H9 (cell line): ENCODE data around the gene LMF2. TPM values are rescaled to one million over a fixed set of nuclear protein-coding genes. Genes with fewer than 3 reads are reported as not detected.

Experiments used
- DNase-seq: peaks from one replicate; pipeline ENCODE4 v3.0.0-alpha.2; 2017
- H2AFZ ChIP-seq: one replicate; pipeline ENCODE4 v1.6.1; 2013; ENCODE audit warnings: mild to moderate bottlenecking, low read length, control low read depth, moderate library complexity
- H2AK5ac ChIP-seq: 2 replicates; pipeline ENCODE4 v1.6.1; 2013; ENCODE audit warnings: low read length, control low read depth, mixed read lengths; ENCODE audit not compliant: insufficient read length
- H2BK120ac ChIP-seq: one replicate; pipeline ENCODE4 v1.6.1; 2013; ENCODE audit warnings: low read depth, mild to moderate bottlenecking, low read length, control low read depth, inconsistent platforms; ENCODE audit not compliant: poor library complexity, severe bottlenecking
- H2BK12ac ChIP-seq: 2 replicates; pipeline ENCODE4 v1.6.1; 2013; ENCODE audit warnings: low read length, control low read depth, mixed read lengths, low read depth; ENCODE audit not compliant: insufficient read length
- H2BK15ac ChIP-seq: 2 replicates; pipeline ENCODE4 v1.6.1; 2013; ENCODE audit warnings: low read depth, low read length, control low read depth
- H2BK20ac ChIP-seq: one replicate; pipeline ENCODE4 v1.6.1; 2013; ENCODE audit warnings: low read depth, mild to moderate bottlenecking, low read length, control low read depth, inconsistent platforms; ENCODE audit not compliant: poor library complexity, severe bottlenecking
- H2BK5ac ChIP-seq: 2 replicates; pipeline ENCODE4 v1.6.1; 2013; ENCODE audit warnings: low read length, control low read depth, mixed read lengths; ENCODE audit not compliant: insufficient read length
- H3K14ac ChIP-seq: 2 replicates; pipeline ENCODE4 v1.6.1; 2013; ENCODE audit warnings: low read length, control low read depth; ENCODE audit not compliant: insufficient read depth
- H3K18ac ChIP-seq: 2 replicates; pipeline ENCODE4 v1.6.1; 2013; ENCODE audit warnings: low read depth, mild to moderate bottlenecking, mixed read lengths, low read length, control low read depth; ENCODE audit not compliant: insufficient read length
- H3K23ac ChIP-seq: 2 replicates; pipeline ENCODE4 v1.6.1; 2013; ENCODE audit warnings: low read length, control low read depth, mixed read lengths, low read depth; ENCODE audit not compliant: insufficient read length
- H3K23me2 ChIP-seq: 2 replicates; pipeline ENCODE4 v1.6.1; 2013; ENCODE audit warnings: low read depth, mild to moderate bottlenecking, mixed read lengths, low read length, control low read depth; ENCODE audit not compliant: insufficient read length, poor library complexity, severe bottlenecking
- H3K27ac ChIP-seq: 2 replicates; pipeline ENCODE4 v1.5.1; 2013; ENCODE audit warnings: low read length, control low read depth, mixed read lengths, low read depth; ENCODE audit not compliant: insufficient read length
- H3K27me3 ChIP-seq: 2 replicates; pipeline ENCODE4 v1.6.1; 2013; ENCODE audit warnings: low read length, control low read depth, inconsistent platforms; ENCODE audit not compliant: insufficient read depth
- H3K4ac ChIP-seq: 2 replicates; pipeline ENCODE4 v1.6.1; 2013; ENCODE audit warnings: low read depth, mild to moderate bottlenecking, control low read depth, inconsistent platforms, low read length, moderate library complexity
- H3K4me1 ChIP-seq: 2 replicates; pipeline ENCODE4 v1.6.1; 2013; ENCODE audit warnings: low read length, control low read depth, inconsistent platforms; ENCODE audit not compliant: insufficient read depth
- H3K4me2 ChIP-seq: 2 replicates; pipeline ENCODE4 v1.6.1; 2013; ENCODE audit warnings: low read length, control low read depth, mixed read lengths; ENCODE audit not compliant: insufficient read length, insufficient read depth
- H3K56ac ChIP-seq: 2 replicates; pipeline ENCODE4 v1.6.1; 2013; ENCODE audit warnings: low read depth, mild to moderate bottlenecking, mixed read lengths, low read length, control low read depth; ENCODE audit not compliant: insufficient read length
- H3K79me1 ChIP-seq: 2 replicates; pipeline ENCODE4 v1.6.1; 2013; ENCODE audit warnings: low read depth, mild to moderate bottlenecking, moderate library complexity, low read length, control low read depth, inconsistent platforms; ENCODE audit not compliant: insufficient read depth, poor library complexity, severe bottlenecking
- H3K79me2 ChIP-seq: 2 replicates; pipeline ENCODE4 v1.6.1; 2013; ENCODE audit warnings: low read length, control low read depth, inconsistent platforms; ENCODE audit not compliant: insufficient read depth
- H3K9ac ChIP-seq: 2 replicates; pipeline ENCODE4 v1.6.1; 2013; ENCODE audit warnings: low read length, control low read depth, mixed read lengths; ENCODE audit not compliant: insufficient read length; ENCODE audit errors: extremely low read depth
- H3K9me3 ChIP-seq: one replicate; pipeline ENCODE4 v1.6.1; 2013; ENCODE audit warnings: low read depth, low read length, inconsistent platforms; ENCODE audit not compliant: control insufficient read depth
- H3T11ph ChIP-seq: one replicate; pipeline ENCODE4 v1.6.1; 2013; ENCODE audit warnings: mild to moderate bottlenecking, low read length, control low read depth, inconsistent platforms
- H4K20me1 ChIP-seq: one replicate; pipeline ENCODE4 v1.6.1; 2013; ENCODE audit not compliant: control insufficient read depth, insufficient read length, insufficient read depth
- H4K5ac ChIP-seq: 2 replicates; pipeline ENCODE4 v1.6.1; 2013; ENCODE audit warnings: low read depth, mild to moderate bottlenecking, mixed read lengths, low read length, control low read depth; ENCODE audit not compliant: insufficient read length
- H4K8ac ChIP-seq: replicated peaks from 2 replicates; pipeline ENCODE4 v1.6.1; 2013; ENCODE audit warnings: low read length, control low read depth, mixed read lengths, low read depth; ENCODE audit not compliant: insufficient read length
- H4K91ac ChIP-seq: 2 replicates; pipeline ENCODE4 v1.6.1; 2013; ENCODE audit warnings: low read depth, mild to moderate bottlenecking, moderate library complexity, mixed read lengths, low read length, control low read depth; ENCODE audit not compliant: insufficient read length
- H3K27ac Mint-ChIP-seq, 3 experiments: 2 replicates in 2 of 3; 3 replicates in 1 of 3; pipeline ENCODE4 v1.8.0; 2020 to 2021; ENCODE audit warnings: mixed read lengths in 3 of 3, mild to moderate bottlenecking in 1 of 3, moderate library complexity in 1 of 3
- H3K27me3 Mint-ChIP-seq: 2 replicates; pipeline ENCODE4 v1.8.0; 2021; ENCODE audit warnings: low read depth, mild to moderate bottlenecking, moderate library complexity, mixed read lengths
- H3K36me3 Mint-ChIP-seq, 3 experiments: 2 replicates in 2 of 3; 3 replicates in 1 of 3; pipeline ENCODE4 v1.8.0; 2020 to 2021; ENCODE audit warnings: low read depth in 3 of 3, mixed read lengths in 3 of 3; ENCODE audit not compliant: insufficient read depth in 1 of 3
- H3K4me1 Mint-ChIP-seq, 2 experiments: 2 replicates each; pipeline ENCODE4 v1.8.0; 2020; ENCODE audit warnings: mixed read lengths in 2 of 2
- H3K4me3 Mint-ChIP-seq, 2 experiments: 2 replicates in 1 of 2; 3 replicates in 1 of 2; pipeline ENCODE4 v1.8.0; 2020 to 2021; ENCODE audit warnings: mild to moderate bottlenecking in 2 of 2, mixed read lengths in 2 of 2, moderate library complexity in 1 of 2
- H3K9me3 Mint-ChIP-seq, 2 experiments: 2 replicates in 1 of 2; 3 replicates in 1 of 2; pipeline ENCODE4 v1.8.0; 2020; ENCODE audit warnings: mild to moderate bottlenecking in 2 of 2, mixed read lengths in 2 of 2, moderate library complexity in 1 of 2
- WGBS: extraction: QIAGEN DNeasy Blood & Tissue Kit; methylation state at CpG from one replicate; pipeline ENCODE4 v1.1.7; 2013; ENCODE audit warnings: missing lambda C conversion rate, low lambda C conversion rate, mixed read lengths; ENCODE audit not compliant: insufficient read length; ENCODE audit errors: extremely low coverage; 5-methylcytosine and 5-hydroxymethylcytosine counted together
- total RNA-seq: library from RNA; stranded (reverse); gene quantifications from 2 replicates; pipeline ENCODE4 v1.2.1, GENCODE V29; 2021
- TF ChIP-seq, protein P1 (sequence below): fragments of 200-600 bp; sonication (generic); conservative IDR thresholded peaks from 3 replicates; pipeline ENCODE4 v1.8.0; 2021; ENCODE audit warnings: antibody characterized with exemption, mild to moderate bottlenecking

LMF2 gene
- total RNA-seq, 1 experiment from 2014 or later, result 43.6 TPM

DNA sequence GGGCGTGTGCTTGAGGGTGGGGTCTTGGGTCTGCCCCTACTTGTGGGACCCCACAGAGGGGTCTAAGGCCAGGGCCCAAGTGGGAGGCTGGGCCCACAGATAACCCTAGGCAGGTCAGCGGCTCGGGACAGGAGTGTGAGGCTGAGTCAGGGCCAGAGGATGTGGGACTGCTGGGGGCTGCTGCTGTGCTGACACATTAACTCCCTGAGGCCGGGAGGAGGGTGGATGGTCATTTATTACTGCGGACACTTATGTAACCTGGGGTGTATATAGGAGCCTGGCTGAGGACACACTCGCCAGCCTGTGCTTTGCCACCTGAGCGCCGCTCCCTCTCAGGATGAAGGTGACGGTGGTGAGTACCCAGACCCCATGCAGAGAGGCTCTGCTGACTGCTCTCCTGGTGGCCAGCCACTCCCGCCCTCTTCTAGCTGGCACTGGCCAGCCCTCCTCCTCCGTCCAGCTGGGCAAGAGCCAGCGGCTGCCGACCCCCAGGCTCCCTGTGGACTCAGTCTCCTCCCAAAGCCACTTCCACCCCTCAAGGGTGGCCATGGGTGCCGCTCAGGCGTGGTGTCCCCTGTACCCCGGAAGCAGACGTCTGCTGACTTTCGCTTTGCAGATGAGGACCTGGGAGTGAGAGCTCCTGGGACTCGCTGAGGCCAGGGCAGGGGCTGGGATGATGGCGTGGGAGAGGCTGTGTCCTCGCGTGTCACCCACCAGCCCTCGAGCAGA lies 20.8 kb downstream of the LMF2 start, which contains the start of gene MIOX:
MIOX (plus strand) TSS at position 299 of the 729 bp plus-strand sequence; CDS start at position 338, 39 bp downstream.
- Histone ChIP-seq H2BK12ac (no peak within 1 kb of the TSS), H3K4me1 (no peaks in the 10 kb centered on the region), H2AFZ (no peak within 1 kb of the TSS), H3K27ac (no peak within 1 kb of the TSS), H3K23ac (no peak within 1 kb of the TSS), H2AK5ac (no peak within 1 kb of the TSS), H4K91ac (no peak within 1 kb of the TSS), H3K4ac (no peak within 1 kb of the TSS), H3T11ph (no peak within 1 kb of the TSS), H3K9me3 (no peaks in the 10 kb centered on the region), H4K20me1 (no peaks in the 10 kb centered on the region), H3K27me3 (no peaks in the 10 kb centered on the region), H3K23me2 (no peaks in the 10 kb centered on the region), H3K4me2 (no peak within 1 kb of the TSS), H3K18ac (no peak within 1 kb of the TSS), H4K8ac (no peak within 1 kb of the TSS), H3K79me1 (no peaks in the 10 kb centered on the region), H3K79me2 (no peaks in the 10 kb centered on the region), H3K56ac (no peak within 1 kb of the TSS), H2BK5ac (no peak within 1 kb of the TSS), H2BK20ac (no peak within 1 kb of the TSS), H2BK15ac (no peak within 1 kb of the TSS), H2BK120ac (no peak within 1 kb of the TSS), H3K9ac (no peak within 1 kb of the TSS), H4K5ac (no peak within 1 kb of the TSS), H3K14ac (no peak within 1 kb of the TSS; the same call in 1 of the 2 replicates)
- H3K27ac Mint-ChIP-seq, result peak within 1 kb of the TSS in 1 of 3 experiments; percentile 51; a peak in 4 of 7 replicates
- H3K36me3 Mint-ChIP-seq, result peaks cover 0 to 2% (median 0%) of the 10 kb centered on the region in 3 experiments; a peak in 1 of 7 replicates
- WGBS, result no CpG with 5 or more reads among the region's 23 CpGs
- no peaks in the 10 kb centered on the region for H3K9me3 Mint-ChIP-seq
- H3K4me1 Mint-ChIP-seq, result peaks cover 3 to 6% of the 10 kb centered on the region in 2 experiments; a peak in 2 of 4 replicates
- H3K4me3 Mint-ChIP-seq, result no peak within 1 kb of the TSS
- no peak for DNase-seq
- H3K27me3 Mint-ChIP-seq, result peaks cover 6% of the 10 kb centered on the region
- TF ChIP-seq, protein P1, sequence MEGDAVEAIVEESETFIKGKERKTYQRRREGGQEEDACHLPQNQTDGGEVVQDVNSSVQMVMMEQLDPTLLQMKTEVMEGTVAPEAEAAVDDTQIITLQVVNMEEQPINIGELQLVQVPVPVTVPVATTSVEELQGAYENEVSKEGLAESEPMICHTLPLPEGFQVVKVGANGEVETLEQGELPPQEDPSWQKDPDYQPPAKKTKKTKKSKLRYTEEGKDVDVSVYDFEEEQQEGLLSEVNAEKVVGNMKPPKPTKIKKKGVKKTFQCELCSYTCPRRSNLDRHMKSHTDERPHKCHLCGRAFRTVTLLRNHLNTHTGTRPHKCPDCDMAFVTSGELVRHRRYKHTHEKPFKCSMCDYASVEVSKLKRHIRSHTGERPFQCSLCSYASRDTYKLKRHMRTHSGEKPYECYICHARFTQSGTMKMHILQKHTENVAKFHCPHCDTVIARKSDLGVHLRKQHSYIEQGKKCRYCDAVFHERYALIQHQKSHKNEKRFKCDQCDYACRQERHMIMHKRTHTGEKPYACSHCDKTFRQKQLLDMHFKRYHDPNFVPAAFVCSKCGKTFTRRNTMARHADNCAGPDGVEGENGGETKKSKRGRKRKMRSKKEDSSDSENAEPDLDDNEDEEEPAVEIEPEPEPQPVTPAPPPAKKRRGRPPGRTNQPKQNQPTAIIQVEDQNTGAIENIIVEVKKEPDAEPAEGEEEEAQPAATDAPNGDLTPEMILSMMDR, result no peak
